Suprapubic skin (tissue), 4 donors: Measurements from ENCODE around the gene FCAMR. TPM values are rescaled to one million over a fixed set of nuclear protein-coding genes. Genes with fewer than 3 reads are reported as not detected.
A peak's percentile ranks its signal among the peaks of the same experiment; 100 is the strongest.

ENCODE experiments used
- DNase-seq, 2 donors: peaks; one replicate each; pipeline ENCODE4 v3.0.0-alpha.2; 2019; ENCODE audit warnings: low spot score in 2 of 2
- H3K27ac ChIP-seq: fragments of 200-600 bp; sonication (generic); one replicate; pipeline ENCODE4 v1.5.1; 2019
- H3K27me3 ChIP-seq: fragments of 200-600 bp; sonication (generic); one replicate; pipeline ENCODE4 v1.5.1; 2019
- H3K36me3 ChIP-seq: fragments of 200-600 bp; sonication (generic); one replicate; pipeline ENCODE4 v1.5.1; 2019
- H3K4me1 ChIP-seq: fragments of 200-600 bp; sonication (generic); one replicate; pipeline ENCODE4 v1.5.1; 2019
- H3K4me3 ChIP-seq: fragments of 200-600 bp; sonication (generic); one replicate; pipeline ENCODE4 v1.5.1; 2019; ENCODE audit warnings: mild to moderate bottlenecking
- H3K9me3 ChIP-seq: fragments of 200-600 bp; sonication (generic); one replicate; pipeline ENCODE4 v1.5.1; 2019
- CTCF ChIP-seq, 2 donors: fragments of 200-600 bp in 1 of 2; fragments of 450-650 bp in 1 of 2; sonication (generic) in 1 of 2; IDR thresholded peaks; one replicate each; pipeline ENCODE4 v1.5.1; 2016 to 2019; ENCODE audit warnings: antibody characterized with exemption in 2 of 2, mild to moderate bottlenecking in 1 of 2, moderate library complexity in 1 of 2
- EP300 ChIP-seq: sonication (generic); formaldehyde crosslinking; IDR thresholded peaks from one replicate; pipeline ENCODE4 v1.6.1; 2017; ENCODE audit warnings: antibody characterized with exemption
- POLR2A ChIP-seq, 2 donors: fragments of 450-650 bp; IDR thresholded peaks; one replicate each; pipeline ENCODE4 v1.6.1; 2017; ENCODE audit warnings: antibody characterized with exemption in 2 of 2, mild to moderate bottlenecking in 2 of 2, moderate library complexity in 2 of 2
- POLR2AphosphoS5 ChIP-seq, 3 donors: sonication (generic); formaldehyde crosslinking; IDR thresholded peaks; one replicate each; pipeline ENCODE4 v1.6.1; 2017; ENCODE audit warnings: antibody characterized with exemption in 3 of 3
- WGBS: methylation state at CpG from one replicate; pipeline ENCODE4 v1.1.5; 2018; 5-methylcytosine and 5-hydroxymethylcytosine counted together
- total RNA-seq, 4 donors: library from RNA; depleted of rRNA; stranded (reverse); fragments of >200 nt; gene quantifications; one replicate each; pipeline ENCODE4 v1.1.0, GENCODE V29; 2016

The FCAMR gene
- total RNA-seq, 4 donors from 2014 or later = not detected

- peaks cover 5% of the 10 kb centered on the region for H3K4me1 ChIP-seq
- WGBS = 87% methylated on average over 15 of the region's 15 CpGs
- peaks cover 9% of the 10 kb centered on the region for H3K27me3 ChIP-seq
- TF ChIP-seq CTCF (IDR thresholded peaks at IDR 0.05) (no peak), POLR2A (IDR thresholded peaks at IDR 0.05) (no peak), EP300 (no peak), POLR2AphosphoS5 (IDR thresholded peaks at IDR 0.05) (no peak)
- H3K4me3 ChIP-seq = no peak overlapping the region
- DNase-seq = no peak
- H3K27ac ChIP-seq = no peak overlapping the region
- no peaks in the 10 kb centered on the region for H3K36me3 ChIP-seq
- no peaks in the 10 kb centered on the region for H3K9me3 ChIP-seq
These were observed 55.1 kb downstream of the FCAMR start for GRCh38 chr1:206915030-206915735.

- no peak for DNase-seq
- Histone ChIP-seq H3K4me3 (no peak overlapping the region), H3K4me1 (peaks cover 17% of the 10 kb centered on the region), H3K9me3 (no peaks in the 10 kb centered on the region), H3K27me3 (peaks cover 19% of the 10 kb centered on the region), H3K36me3 (no peaks in the 10 kb centered on the region), H3K27ac (no peak overlapping the region)
- no peak for TF ChIP-seq CTCF (IDR thresholded peaks at IDR 0.05)
- TF ChIP-seq POLR2A (IDR thresholded peaks at IDR 0.05) = no peak
- no peak for TF ChIP-seq EP300
- TF ChIP-seq POLR2AphosphoS5 (IDR thresholded peaks at IDR 0.05) = no peak
- 87% methylated on average over 12 of the region's 12 CpGs for WGBS
These were observed 56.3 kb downstream of the FCAMR start for GRCh38 chr1:206913766-206914537.

- H3K4me1 ChIP-seq = peaks cover 24% of the 10 kb centered on the region
- no peak overlapping the region for H3K4me3 ChIP-seq
- WGBS = 20% methylated on average over 7 of the region's 7 CpGs
- no peak for DNase-seq
- H3K27ac ChIP-seq = no peak overlapping the region
- H3K27me3 ChIP-seq = peaks cover 27% of the 10 kb centered on the region
- no peaks in the 10 kb centered on the region for H3K36me3 ChIP-seq
- H3K9me3 ChIP-seq = no peaks in the 10 kb centered on the region
- TF ChIP-seq CTCF (IDR thresholded peaks at IDR 0.05) (peak; percentile 80 to 81), EP300 (no peak)
These were observed 57.7 kb downstream of the FCAMR start for GRCh38 chr1:206912445-206913095.

- TF ChIP-seq CTCF (IDR thresholded peaks at IDR 0.05) (peak; percentile 76 to 79), POLR2A (IDR thresholded peaks at IDR 0.05) (no peak)
- Histone ChIP-seq H3K9me3 (no peaks in the 10 kb centered on the region), H3K4me1 (peaks cover 24% of the 10 kb centered on the region), H3K4me3 (no peak overlapping the region), H3K27me3 (peaks cover 25% of the 10 kb centered on the region), H3K27ac (no peak overlapping the region), H3K36me3 (no peaks in the 10 kb centered on the region)
- WGBS = 0% methylated on average over 1 of the region's 1 CpG
- no peak for DNase-seq
These were observed 59.1 kb downstream of the FCAMR start for GRCh38 chr1:206911064-206911663.
